DND-41 (cell line): ENCODE results near the gene GBE1.

ENCODE experiments used
- CTCF ChIP-seq: IDR thresholded peaks from 2 replicates; pipeline ENCODE4 v1.5.1; 2012; ENCODE audit warnings: borderline replicate concordance, low read length, moderate library complexity, mild to moderate bottlenecking; ENCODE audit not compliant: poor library complexity, severe bottlenecking; ENCODE audit errors: extremely low read depth
- EZH2 ChIP-seq: IDR thresholded peaks from 3 replicates; pipeline ENCODE4 v1.6.1; 2012; ENCODE audit warnings: borderline replicate concordance, low read depth, mild to moderate bottlenecking, moderate library complexity, low read length, inconsistent platforms; ENCODE audit not compliant: severe bottlenecking

- no peak for TF ChIP-seq CTCF
- no peak for TF ChIP-seq EZH2
Measured at GRCh38 chr3:81620849-81621248, 140.6 kb downstream of the GBE1 start.
